Endodermal cell (in vitro differentiated cells): ENCODE data around the gene LCAT. TPM values are rescaled to one million over a fixed set of nuclear protein-coding genes. Genes with fewer than 3 reads are reported as not detected.
A peak's percentile ranks its signal among the peaks of the same experiment; 100 is the strongest.

Source experiments
- DNase-seq: peaks from one replicate; pipeline ENCODE4 v3.0.0-alpha.2; 2017
- H3K27ac ChIP-seq: 2 replicates; pipeline ENCODE4 v1.5.1; 2013; ENCODE audit warnings: mild to moderate bottlenecking, low read depth, low read length, moderate library complexity
- H3K27me3 ChIP-seq: 2 replicates; pipeline ENCODE4 v1.6.1; 2013; ENCODE audit warnings: mild to moderate bottlenecking, low read length, moderate library complexity; ENCODE audit not compliant: insufficient read depth, control insufficient read depth, poor library complexity, severe bottlenecking
- H3K36me3 ChIP-seq: 2 replicates; pipeline ENCODE4 v1.7.0; 2013; ENCODE audit warnings: mild to moderate bottlenecking, low read length, moderate library complexity; ENCODE audit not compliant: control insufficient read depth, insufficient read depth
- H3K4me1 ChIP-seq: one replicate; pipeline ENCODE4 v1.7.0; 2013; ENCODE audit warnings: low read length; ENCODE audit not compliant: control insufficient read depth, insufficient read depth
- H3K4me3 ChIP-seq: 2 replicates; pipeline ENCODE4 v1.5.1; 2013; ENCODE audit warnings: mild to moderate bottlenecking, low read length, moderate library complexity
- H3K9ac ChIP-seq: 2 replicates; pipeline ENCODE4 v1.6.1; 2013; ENCODE audit warnings: mild to moderate bottlenecking, low read length, moderate library complexity; ENCODE audit not compliant: poor library complexity, severe bottlenecking; ENCODE audit errors: extremely low read depth
- H3K9me3 ChIP-seq: 2 replicates; pipeline ENCODE4 v1.6.1; 2013; ENCODE audit warnings: mild to moderate bottlenecking, low read length, moderate library complexity; ENCODE audit not compliant: control insufficient read depth
- H3K27ac Mint-ChIP-seq: 2 replicates; pipeline ENCODE4 v1.8.0; 2020; ENCODE audit warnings: mixed read lengths
- H3K27me3 Mint-ChIP-seq: 2 replicates; pipeline ENCODE4 v1.8.0; 2021; ENCODE audit warnings: mild to moderate bottlenecking, mixed read lengths; ENCODE audit not compliant: insufficient read depth
- H3K36me3 Mint-ChIP-seq: 2 replicates; pipeline ENCODE4 v1.8.0; 2020; ENCODE audit warnings: low read depth, mixed read lengths
- H3K4me1 Mint-ChIP-seq: 2 replicates; pipeline ENCODE4 v1.8.0; 2020; ENCODE audit warnings: mixed read lengths
- H3K4me3 Mint-ChIP-seq: 2 replicates; pipeline ENCODE4 v1.8.0; 2020; ENCODE audit warnings: mild to moderate bottlenecking, moderate library complexity, mixed read lengths
- H3K9me3 Mint-ChIP-seq: 2 replicates; pipeline ENCODE4 v1.8.0; 2020; ENCODE audit warnings: mild to moderate bottlenecking, mixed read lengths
- WGBS, 2 experiments: methylation state at CpG; one replicate each; pipeline versions ENCODE4 v1.1.5 to v1.1.7; 2013; ENCODE audit warnings: missing lambda C conversion rate in 2 of 2, mixed read lengths in 1 of 2; ENCODE audit not compliant: insufficient coverage in 1 of 2, insufficient read length in 1 of 2; 5-methylcytosine and 5-hydroxymethylcytosine counted together
- total RNA-seq, 2 donors: library from RNA; stranded (reverse); fragmentation: NEBNext Ultra II Directional in 1 of 2; extraction: Animal tissue kit (Norgen Biotek cat#: 25700) in 1 of 2; gene quantifications; 2 replicates in 1 of 2; 3 replicates in 1 of 2; pipeline ENCODE4 v1.2.1, GENCODE V29; 2021
- TF ChIP-seq, protein P1 (sequence below): fragments of 200-600 bp; sonication (generic); conservative IDR thresholded peaks from 2 replicates; pipeline ENCODE4 v1.5.0; 2021; ENCODE audit warnings: antibody characterized with exemption, mild to moderate bottlenecking

Gene LCAT
- total RNA-seq, 2 donors from 2014 or later: 8.4 to 14.3 TPM

- Mint-ChIP-seq H3K27ac (peak overlapping the region; percentile 81), H3K4me1 (peaks cover 21% of the 10 kb centered on the region), H3K9me3 (no peaks in the 10 kb centered on the region), H3K4me3 (peak overlapping the region; percentile 81), H3K36me3 (peaks cover 8% of the 10 kb centered on the region), H3K27me3 (peaks cover 15% of the 10 kb centered on the region)
- 41 to 59% methylated on average over 9 to 18 of the region's 18 CpGs for whole genome bisulfite sequencing, 2 experiments
- peak; percentile 70 for DNase-seq
- Histone ChIP-seq H3K27me3 (no peaks in the 10 kb centered on the region), H3K9ac (peak overlapping the region; percentile 76), H3K4me1 (peaks cover 16% of the 10 kb centered on the region), H3K36me3 (peaks cover 14% of the 10 kb centered on the region), H3K4me3 (peak overlapping the region; percentile 95), H3K9me3 (no peaks in the 10 kb centered on the region), H3K27ac (no peak overlapping the region)
- TF ChIP-seq, protein P1, sequence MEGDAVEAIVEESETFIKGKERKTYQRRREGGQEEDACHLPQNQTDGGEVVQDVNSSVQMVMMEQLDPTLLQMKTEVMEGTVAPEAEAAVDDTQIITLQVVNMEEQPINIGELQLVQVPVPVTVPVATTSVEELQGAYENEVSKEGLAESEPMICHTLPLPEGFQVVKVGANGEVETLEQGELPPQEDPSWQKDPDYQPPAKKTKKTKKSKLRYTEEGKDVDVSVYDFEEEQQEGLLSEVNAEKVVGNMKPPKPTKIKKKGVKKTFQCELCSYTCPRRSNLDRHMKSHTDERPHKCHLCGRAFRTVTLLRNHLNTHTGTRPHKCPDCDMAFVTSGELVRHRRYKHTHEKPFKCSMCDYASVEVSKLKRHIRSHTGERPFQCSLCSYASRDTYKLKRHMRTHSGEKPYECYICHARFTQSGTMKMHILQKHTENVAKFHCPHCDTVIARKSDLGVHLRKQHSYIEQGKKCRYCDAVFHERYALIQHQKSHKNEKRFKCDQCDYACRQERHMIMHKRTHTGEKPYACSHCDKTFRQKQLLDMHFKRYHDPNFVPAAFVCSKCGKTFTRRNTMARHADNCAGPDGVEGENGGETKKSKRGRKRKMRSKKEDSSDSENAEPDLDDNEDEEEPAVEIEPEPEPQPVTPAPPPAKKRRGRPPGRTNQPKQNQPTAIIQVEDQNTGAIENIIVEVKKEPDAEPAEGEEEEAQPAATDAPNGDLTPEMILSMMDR: no peak
These were observed 23.4 kb upstream of the LCAT start for GRCh38 chr16:67967183-67967957.

DNA sequence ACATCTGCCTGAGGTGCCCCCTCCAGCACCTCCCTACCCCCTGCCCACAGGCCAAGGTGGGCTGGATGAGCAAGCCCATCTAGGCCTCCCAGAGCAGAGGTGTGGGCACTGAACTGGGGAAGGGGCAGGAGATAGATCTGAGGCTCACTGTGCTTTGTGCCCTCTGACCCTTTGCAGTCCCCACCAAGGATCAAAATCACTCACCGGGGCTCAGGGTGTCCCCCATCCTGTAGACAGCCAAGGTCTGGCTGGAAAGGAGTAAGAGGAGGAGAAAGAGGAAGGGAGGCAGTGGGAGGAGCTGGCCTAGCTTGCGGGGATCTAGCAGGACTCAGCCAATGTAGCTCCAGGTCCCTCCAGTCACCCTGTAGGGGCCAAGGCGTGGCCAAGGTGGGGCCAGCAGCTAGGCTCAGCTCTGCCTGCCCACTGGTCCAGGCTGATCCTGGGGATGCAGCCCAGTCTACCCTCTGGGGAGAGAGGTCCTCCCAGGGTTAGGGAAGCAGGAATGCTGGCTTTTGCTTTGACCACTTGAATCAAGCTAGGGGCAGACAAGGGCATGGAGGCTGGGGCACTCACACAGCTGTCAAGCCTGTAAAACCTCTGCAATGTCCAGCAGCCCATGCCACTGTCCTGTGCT is 22.7 kb upstream of the LCAT start:
- Mint-ChIP-seq H3K27me3 (peaks cover 15% of the 10 kb centered on the region), H3K9me3 (no peaks in the 10 kb centered on the region), H3K4me3 (peak overlapping the region; percentile 81), H3K4me1 (peaks cover 21% of the 10 kb centered on the region), H3K36me3 (peaks cover 14% of the 10 kb centered on the region), H3K27ac (no peak overlapping the region)
- H3K9me3 ChIP-seq: no peaks in the 10 kb centered on the region
- H3K36me3 ChIP-seq: peaks cover 20% of the 10 kb centered on the region
- peaks cover 16% of the 10 kb centered on the region for H3K4me1 ChIP-seq
- H3K27ac ChIP-seq: no peak overlapping the region
- H3K4me3 ChIP-seq: peak overlapping the region; percentile 95
- peak; percentile 84 for DNase-seq
- H3K9ac ChIP-seq: no peak overlapping the region
- TF ChIP-seq, protein P1: no peak
- no peaks in the 10 kb centered on the region for H3K27me3 ChIP-seq
- 75 to 77% methylated on average over 1 to 3 of the region's 3 CpGs for WGBS, 2 experiments

GRCh38 chr16:67965668-67966548 is 22.0 kb upstream of the LCAT start:
- WGBS, 2 experiments: 91 to 95% methylated on average over 8 to 11 of the region's 11 CpGs

More at GRCh38 chr16:67965668-67966548, 22.0 kb upstream of the LCAT start:
- Histone ChIP-seq H3K27me3 (no peaks in the 10 kb centered on the region), H3K9ac (no peak overlapping the region), H3K36me3 (peaks cover 28% of the 10 kb centered on the region), H3K4me3 (no peak overlapping the region), H3K4me1 (peaks cover 16% of the 10 kb centered on the region), H3K27ac (peak overlapping the region; percentile 52), H3K9me3 (no peaks in the 10 kb centered on the region)
- Mint-ChIP-seq H3K36me3 (peaks cover 21% of the 10 kb centered on the region), H3K9me3 (no peaks in the 10 kb centered on the region), H3K4me3 (no peak overlapping the region), H3K27ac (no peak overlapping the region), H3K27me3 (peaks cover 11% of the 10 kb centered on the region), H3K4me1 (peaks cover 21% of the 10 kb centered on the region)
- TF ChIP-seq, protein P1: no peak
- DNase-seq: no peak
